ENCODE measurements around the gene SARNP. TPM values are rescaled to one million over a fixed set of nuclear protein-coding genes. Genes with fewer than 3 reads are reported as not detected.

SARNP gene
- total and polyA plus RNA-seq, 9 of the 15 experiments (the other 6 are each of a cell fraction or from before 2014, with no cell fraction given), result 70.1 to 400 (median 198) TPM

DNA sequence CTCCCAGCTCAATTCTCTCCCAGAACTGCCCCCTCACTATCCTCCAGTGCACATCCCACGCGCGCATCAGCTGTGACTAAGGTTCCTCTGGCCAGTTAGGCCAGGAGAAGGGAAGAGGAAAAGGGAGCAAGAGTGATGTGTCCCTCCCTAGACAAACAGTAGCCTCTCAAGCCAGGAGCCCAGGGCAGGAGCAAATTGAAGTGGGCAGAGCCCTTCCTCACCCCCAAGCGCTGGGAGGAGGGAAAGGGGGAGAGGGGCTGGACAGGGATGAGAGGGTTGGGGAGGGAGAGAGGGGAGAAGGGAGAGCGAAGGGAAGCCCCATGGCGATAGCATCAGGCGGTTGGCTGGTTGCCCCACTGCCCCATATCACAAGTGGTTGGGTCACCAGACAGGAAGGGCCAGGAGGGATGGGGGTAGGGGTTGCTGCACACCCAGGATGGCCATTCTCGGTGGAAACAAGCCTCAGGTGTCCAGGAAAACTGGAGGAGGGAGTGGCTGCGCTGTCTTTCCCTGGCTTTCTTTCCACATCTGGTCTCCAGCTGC is 89.8 kb downstream of the SARNP start (continued):
- TF ChIP-seq TCF7 (IDR thresholded peaks at IDR 0.05; ENCODE audit: borderline replicate concordance) (0 out of 2 replicates have a peak, but pooled peaks have one; percentile 13), ZNF583 (CRISPR knock-in tag; IDR thresholded peaks at IDR 0.05) (no peak), BHLHE40 (IDR thresholded peaks at IDR 0.05; ENCODE audit: low read length) (peak; percentile 88), RBM22 (IDR thresholded peaks at IDR 0.05; ENCODE audit: low read depth, low read length, poor library complexity, severe bottlenecking) (no peak), BCOR (IDR thresholded peaks at IDR 0.05) (no peak), HDAC1 (IDR thresholded peaks at IDR 0.05) (peak in 1 of 2 experiments; percentile 77; a peak in 1 of 4 replicates), RHOXF2B (CRISPR knock-in tag; conservative IDR thresholded peaks at IDR 0.05) (0 out of 2 replicates have a peak, but pooled peaks have one; percentile 12), NCOA1 (IDR thresholded peaks at IDR 0.05; ENCODE audit: low read depth) (0 out of 2 replicates have a peak, but pooled peaks have one; percentile 32), HIVEP1 (CRISPR knock-in tag; IDR thresholded peaks at IDR 0.05) (peak; percentile 97), NFRKB (IDR thresholded peaks at IDR 0.05; ENCODE audit: low read depth) (no peak), ZFP1 (CRISPR knock-in tag; IDR thresholded peaks at IDR 0.05) (0 out of 2 replicates have a peak, but pooled peaks have one; percentile 8), MTA1 (IDR thresholded peaks at IDR 0.05; ENCODE audit: borderline replicate concordance) (peak; percentile 81), NEUROD1 (IDR thresholded peaks at IDR 0.05; ENCODE audit: borderline replicate concordance, low read depth, low read length, partially characterized antibody) (peak; percentile 17), CTBP1 (IDR thresholded peaks at IDR 0.05; ENCODE audit: borderline replicate concordance) (peak; percentile 69; the same call in 1 of the 2 replicates), LEF1 (IDR thresholded peaks at IDR 0.05) (0 out of 2 replicates have a peak, but pooled peaks have one; percentile 34), PTBP1 (IDR thresholded peaks at IDR 0.05; ENCODE audit: low read depth, low read length) (no peak), JUND (IDR thresholded peaks at IDR 0.05; ENCODE audit: borderline replicate concordance, low read depth, low read length) (peak; percentile 60; the same call in 1 of the 2 replicates), JUND (tag; IDR thresholded peaks at IDR 0.05; ENCODE audit: borderline replicate concordance, low read depth, low read length) (peak; percentile 34; the same call in 1 of the 3 replicates)
- TF ChIP-seq, protein P1, sequence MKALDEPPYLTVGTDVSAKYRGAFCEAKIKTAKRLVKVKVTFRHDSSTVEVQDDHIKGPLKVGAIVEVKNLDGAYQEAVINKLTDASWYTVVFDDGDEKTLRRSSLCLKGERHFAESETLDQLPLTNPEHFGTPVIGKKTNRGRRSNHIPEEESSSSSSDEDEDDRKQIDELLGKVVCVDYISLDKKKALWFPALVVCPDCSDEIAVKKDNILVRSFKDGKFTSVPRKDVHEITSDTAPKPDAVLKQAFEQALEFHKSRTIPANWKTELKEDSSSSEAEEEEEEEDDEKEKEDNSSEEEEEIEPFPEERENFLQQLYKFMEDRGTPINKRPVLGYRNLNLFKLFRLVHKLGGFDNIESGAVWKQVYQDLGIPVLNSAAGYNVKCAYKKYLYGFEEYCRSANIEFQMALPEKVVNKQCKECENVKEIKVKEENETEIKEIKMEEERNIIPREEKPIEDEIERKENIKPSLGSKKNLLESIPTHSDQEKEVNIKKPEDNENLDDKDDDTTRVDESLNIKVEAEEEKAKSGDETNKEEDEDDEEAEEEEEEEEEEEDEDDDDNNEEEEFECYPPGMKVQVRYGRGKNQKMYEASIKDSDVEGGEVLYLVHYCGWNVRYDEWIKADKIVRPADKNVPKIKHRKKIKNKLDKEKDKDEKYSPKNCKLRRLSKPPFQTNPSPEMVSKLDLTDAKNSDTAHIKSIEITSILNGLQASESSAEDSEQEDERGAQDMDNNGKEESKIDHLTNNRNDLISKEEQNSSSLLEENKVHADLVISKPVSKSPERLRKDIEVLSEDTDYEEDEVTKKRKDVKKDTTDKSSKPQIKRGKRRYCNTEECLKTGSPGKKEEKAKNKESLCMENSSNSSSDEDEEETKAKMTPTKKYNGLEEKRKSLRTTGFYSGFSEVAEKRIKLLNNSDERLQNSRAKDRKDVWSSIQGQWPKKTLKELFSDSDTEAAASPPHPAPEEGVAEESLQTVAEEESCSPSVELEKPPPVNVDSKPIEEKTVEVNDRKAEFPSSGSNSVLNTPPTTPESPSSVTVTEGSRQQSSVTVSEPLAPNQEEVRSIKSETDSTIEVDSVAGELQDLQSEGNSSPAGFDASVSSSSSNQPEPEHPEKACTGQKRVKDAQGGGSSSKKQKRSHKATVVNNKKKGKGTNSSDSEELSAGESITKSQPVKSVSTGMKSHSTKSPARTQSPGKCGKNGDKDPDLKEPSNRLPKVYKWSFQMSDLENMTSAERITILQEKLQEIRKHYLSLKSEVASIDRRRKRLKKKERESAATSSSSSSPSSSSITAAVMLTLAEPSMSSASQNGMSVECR (CRISPR knock-in tag; IDR thresholded peaks at IDR 0.05), result peak; percentile 37; the same call in 1 of the 2 replicates
- TF ChIP-seq, protein P2, sequence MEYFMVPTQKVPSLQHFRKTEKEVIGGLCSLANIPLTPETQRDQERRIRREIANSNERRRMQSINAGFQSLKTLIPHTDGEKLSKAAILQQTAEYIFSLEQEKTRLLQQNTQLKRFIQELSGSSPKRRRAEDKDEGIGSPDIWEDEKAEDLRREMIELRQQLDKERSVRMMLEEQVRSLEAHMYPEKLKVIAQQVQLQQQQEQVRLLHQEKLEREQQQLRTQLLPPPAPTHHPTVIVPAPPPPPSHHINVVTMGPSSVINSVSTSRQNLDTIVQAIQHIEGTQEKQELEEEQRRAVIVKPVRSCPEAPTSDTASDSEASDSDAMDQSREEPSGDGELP (CRISPR knock-in tag; IDR thresholded peaks at IDR 0.05; ENCODE audit: borderline replicate concordance), result peak; percentile 87
- TF ChIP-seq, protein P3, sequence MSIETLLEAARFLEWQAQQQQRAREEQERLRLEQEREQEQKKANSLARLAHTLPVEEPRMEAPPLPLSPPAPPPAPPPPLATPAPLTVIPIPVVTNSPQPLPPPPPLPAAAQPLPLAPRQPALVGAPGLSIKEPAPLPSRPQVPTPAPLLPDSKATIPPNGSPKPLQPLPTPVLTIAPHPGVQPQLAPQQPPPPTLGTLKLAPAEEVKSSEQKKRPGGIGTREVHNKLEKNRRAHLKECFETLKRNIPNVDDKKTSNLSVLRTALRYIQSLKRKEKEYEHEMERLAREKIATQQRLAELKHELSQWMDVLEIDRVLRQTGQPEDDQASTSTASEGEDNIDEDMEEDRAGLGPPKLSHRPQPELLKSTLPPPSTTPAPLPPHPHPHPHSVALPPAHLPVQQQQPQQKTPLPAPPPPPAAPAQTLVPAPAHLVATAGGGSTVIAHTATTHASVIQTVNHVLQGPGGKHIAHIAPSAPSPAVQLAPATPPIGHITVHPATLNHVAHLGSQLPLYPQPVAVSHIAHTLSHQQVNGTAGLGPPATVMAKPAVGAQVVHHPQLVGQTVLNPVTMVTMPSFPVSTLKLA (conservative IDR thresholded peaks at IDR 0.05), result peak in 1 of 2 experiments; percentile 67; a peak in 2 of 4 replicates
- TF ChIP-seq, protein P4, sequence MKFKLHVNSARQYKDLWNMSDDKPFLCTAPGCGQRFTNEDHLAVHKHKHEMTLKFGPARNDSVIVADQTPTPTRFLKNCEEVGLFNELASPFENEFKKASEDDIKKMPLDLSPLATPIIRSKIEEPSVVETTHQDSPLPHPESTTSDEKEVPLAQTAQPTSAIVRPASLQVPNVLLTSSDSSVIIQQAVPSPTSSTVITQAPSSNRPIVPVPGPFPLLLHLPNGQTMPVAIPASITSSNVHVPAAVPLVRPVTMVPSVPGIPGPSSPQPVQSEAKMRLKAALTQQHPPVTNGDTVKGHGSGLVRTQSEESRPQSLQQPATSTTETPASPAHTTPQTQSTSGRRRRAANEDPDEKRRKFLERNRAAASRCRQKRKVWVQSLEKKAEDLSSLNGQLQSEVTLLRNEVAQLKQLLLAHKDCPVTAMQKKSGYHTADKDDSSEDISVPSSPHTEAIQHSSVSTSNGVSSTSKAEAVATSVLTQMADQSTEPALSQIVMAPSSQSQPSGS (CRISPR knock-in tag; IDR thresholded peaks at IDR 0.05), result no peak

All from K562 (cell line).